SU-DHL-6 (cell line): Measurements from ENCODE around the gene SHROOM2.

Experiments
- EZH2phosphoT487 ChIP-seq: fragments of 200-600 bp; sonication (generic), shearing (Covaris generic); conservative IDR thresholded peaks from 2 replicates; pipeline ENCODE4 v1.6.1; 2018; ENCODE audit warnings: mild to moderate bottlenecking, antibody characterized with exemption, low read length, moderate library complexity, mixed read lengths
- TF ChIP-seq, protein P1 (sequence below): fragments of 200-600 bp; sonication (generic); IDR thresholded peaks from one replicate; pipeline ENCODE4 v1.5.1; 2017; ENCODE audit warnings: antibody characterized with exemption, mild to moderate bottlenecking, low read length, moderate library complexity; ENCODE audit not compliant: insufficient read depth, poor library complexity, severe bottlenecking

GRCh38 chrX:9955506-9955905 lies 169.3 kb downstream of the SHROOM2 start:
- TF ChIP-seq, protein P1, sequence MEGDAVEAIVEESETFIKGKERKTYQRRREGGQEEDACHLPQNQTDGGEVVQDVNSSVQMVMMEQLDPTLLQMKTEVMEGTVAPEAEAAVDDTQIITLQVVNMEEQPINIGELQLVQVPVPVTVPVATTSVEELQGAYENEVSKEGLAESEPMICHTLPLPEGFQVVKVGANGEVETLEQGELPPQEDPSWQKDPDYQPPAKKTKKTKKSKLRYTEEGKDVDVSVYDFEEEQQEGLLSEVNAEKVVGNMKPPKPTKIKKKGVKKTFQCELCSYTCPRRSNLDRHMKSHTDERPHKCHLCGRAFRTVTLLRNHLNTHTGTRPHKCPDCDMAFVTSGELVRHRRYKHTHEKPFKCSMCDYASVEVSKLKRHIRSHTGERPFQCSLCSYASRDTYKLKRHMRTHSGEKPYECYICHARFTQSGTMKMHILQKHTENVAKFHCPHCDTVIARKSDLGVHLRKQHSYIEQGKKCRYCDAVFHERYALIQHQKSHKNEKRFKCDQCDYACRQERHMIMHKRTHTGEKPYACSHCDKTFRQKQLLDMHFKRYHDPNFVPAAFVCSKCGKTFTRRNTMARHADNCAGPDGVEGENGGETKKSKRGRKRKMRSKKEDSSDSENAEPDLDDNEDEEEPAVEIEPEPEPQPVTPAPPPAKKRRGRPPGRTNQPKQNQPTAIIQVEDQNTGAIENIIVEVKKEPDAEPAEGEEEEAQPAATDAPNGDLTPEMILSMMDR, result no peak
- TF ChIP-seq EZH2phosphoT487, result no peak
